Fibroblast of skin of right quadriceps (primary cell): Measurements from ENCODE around the gene SRCIN1.
A peak's percentile ranks its signal among the peaks of the same experiment; 100 is the strongest.

Experiments
- DNase-seq: peaks from one replicate; pipeline ENCODE4 v3.0.0-alpha.2; 2013

SRCIN1 gene

DNA sequence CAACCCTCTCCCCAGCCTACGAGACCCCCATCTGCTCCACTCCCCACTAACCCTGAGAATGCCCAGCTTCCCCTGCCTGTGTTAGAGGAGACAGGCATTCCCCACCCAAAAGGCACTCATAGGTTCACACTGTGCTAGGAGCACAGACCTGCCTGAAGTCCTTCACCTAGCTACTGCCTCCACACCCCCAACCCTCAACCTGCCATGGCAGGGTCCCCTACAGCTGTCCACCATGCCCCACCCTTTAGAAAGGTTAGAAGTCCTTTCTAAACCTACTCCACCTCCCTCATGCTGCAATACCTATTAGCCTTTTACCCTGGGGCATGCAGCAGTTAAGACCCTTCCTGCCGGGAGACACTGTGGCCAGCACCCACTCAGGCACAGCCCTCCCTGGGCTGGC lies 9.1 kb downstream of the SRCIN1 start:
- no peak for DNase-seq

DNA sequence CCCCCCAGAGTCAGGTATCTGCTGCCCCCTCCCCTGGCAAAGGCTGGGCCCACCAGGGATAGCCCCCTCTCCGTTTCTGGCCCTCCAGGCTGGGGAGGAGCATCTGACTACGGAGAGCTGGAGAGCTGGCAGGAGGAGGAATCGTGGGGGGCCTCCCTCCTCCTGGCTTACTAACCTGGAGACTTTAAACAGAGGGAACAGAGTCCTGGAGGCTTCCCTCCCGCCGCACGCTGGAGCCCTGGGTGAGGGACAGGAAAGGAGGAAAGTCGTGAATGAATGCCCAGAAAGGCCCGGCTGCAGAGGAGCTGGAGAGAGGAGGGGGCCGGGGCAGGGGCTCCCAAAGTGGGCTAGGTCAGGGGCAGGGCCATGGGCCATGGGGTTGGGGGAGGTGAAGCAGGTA lies 9.9 kb downstream of the SRCIN1 start:
- DNase-seq, result no peak

DNA sequence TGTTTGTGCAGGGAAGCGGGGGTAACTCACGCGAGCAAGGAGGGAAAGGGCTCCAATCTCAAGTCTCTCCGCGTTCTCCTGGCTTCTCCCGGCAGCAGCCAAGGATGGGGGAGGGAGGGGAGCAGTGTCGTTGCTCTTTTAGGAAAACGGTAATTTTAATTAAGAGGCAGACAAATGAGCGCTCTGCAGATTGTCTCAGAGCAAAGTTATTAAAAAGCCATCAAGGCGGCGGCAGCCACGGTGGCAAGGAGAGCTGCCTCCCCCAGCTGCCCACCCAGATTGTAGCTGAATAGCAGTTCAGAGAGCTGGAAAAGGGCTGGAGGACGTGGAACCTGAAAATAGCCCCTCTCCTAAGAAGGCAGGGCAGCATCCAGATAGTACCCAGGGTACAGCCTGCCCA lies 11.6 kb downstream of the SRCIN1 start:
- DNase-seq, result no peak

DNA sequence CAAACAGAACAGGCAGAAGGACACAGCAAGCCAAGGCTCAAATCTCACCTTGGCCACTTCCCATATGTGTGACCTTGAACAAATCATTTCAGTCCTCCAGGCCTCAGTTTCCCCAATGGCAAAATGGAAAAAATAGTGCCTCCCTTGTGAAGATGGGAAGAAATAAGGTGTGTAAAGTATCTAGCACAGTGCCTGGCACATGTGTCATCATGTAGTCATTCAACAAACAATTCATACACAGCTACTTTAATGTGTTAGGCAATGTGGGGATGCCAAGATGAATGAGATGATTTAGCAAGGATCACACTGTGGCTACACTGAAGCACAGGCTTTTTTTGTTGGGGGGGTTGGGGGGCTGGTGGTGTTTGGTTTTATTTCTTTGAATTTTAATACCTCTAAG lies 13.3 kb downstream of the SRCIN1 start:
- DNase-seq, result no peak

DNA sequence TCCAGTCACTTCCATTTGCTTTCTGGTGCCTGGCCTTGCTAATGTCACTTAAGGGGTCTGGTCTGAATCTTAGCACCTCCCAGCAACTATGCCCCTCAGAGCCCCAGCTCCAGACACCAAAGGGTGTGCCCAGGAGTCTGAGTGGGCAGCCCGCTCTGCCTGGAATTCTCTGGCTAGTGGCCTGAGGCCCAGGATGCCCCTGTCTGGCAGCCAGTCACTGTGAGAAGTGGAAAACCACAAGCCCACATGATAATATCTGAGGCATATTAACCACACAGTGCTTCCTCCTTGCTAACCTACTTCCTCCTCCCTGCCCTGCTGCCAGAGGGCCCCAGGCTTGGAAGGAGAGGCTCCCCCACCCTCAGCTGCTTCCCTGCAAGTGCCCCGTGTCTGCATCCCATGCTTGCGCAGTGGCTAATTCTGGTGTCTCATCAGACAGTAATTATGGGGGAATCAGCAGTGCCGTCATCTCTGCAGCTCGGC lies 14.0 kb downstream of the SRCIN1 start:
- DNase-seq, result no peak

DNA sequence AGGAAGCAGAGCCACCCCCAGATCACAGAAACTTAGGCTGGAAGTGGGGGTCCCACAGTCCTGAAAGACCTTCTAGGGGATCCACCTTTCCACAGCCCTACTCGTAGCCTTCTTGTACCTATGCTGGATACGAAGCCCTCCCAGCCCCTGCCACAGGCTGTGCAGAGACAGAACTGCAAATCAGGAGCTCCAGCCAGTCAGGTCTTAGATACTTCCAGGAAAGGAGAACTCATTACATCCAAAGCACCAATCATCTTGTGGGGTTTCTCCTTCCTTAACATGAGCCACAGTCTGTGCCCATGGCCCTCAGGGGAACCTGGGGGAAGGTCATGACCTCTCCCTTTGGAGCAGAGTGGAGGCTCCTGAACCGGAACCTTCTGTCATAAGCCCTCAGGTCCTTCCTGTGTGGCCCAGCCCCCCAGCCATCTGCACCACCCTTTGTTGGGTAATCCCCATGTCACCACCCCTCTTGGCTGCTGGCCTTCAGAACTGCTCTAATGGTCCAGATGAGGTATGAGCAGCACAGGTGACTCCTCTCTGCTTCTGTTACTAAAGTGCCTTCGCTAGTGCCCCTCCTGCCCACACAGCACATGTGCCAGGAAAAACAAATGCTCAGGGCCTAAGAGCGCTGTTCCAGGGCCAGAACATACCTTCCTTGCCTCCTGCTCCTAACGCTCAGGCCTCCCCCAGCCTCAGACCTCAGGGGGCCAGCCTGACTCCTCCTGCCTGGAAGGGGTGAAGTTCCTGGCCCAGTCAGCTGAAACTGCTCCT lies 14.6 kb downstream of the SRCIN1 start:
- no peak for DNase-seq

DNA sequence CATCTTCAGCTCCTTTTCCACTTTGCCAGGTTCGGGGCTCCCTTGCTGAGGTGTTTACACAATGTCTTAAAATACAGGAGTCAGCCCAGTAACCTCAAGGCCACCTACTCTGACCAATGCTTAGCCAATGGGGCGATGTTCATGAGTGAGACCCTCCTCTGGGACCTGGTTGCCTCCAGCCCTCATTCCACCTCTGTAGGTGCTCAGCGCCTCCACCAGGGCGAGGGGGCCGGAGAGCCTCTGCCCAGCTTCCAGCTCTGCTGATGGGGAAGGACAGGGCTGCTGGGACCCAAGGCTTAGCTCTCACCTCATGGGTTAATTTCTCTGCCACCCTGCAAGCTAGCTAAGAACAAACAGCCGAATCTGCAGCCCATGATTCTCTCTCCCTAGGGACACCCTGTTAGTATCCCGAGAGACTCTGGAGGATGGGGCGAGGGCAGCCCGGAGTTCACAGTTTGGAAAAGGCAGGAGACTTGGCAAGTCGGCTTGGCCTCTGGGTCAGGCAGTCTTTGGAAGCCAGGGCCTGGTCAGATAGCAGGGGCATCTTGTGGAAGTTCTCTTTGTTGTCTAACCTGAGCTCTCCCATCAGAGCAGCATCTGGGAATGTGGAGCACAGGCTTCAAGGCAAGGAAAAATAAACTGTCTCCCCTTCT lies 16.2 kb downstream of the SRCIN1 start:
- DNase-seq, result no peak

DNA sequence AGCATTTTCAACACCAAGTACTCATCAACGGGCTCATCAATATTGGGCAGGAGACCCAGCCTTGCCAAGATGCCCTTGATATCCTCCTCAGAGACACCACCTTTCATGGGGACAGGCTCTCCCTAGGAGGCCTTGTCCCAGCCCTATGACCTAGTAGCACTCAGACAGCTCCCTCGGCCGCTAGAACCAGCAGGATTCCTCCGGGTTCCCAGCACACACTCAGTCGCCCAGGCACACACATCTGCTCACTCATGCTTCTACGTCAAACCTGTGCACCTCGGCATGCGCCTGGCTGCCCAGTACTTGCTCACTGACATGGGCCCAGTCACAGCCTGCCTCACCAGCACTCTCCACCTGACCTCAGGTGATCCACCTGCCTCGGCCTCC lies 17.0 kb downstream of the SRCIN1 start:
- DNase-seq, result no peak

DNA sequence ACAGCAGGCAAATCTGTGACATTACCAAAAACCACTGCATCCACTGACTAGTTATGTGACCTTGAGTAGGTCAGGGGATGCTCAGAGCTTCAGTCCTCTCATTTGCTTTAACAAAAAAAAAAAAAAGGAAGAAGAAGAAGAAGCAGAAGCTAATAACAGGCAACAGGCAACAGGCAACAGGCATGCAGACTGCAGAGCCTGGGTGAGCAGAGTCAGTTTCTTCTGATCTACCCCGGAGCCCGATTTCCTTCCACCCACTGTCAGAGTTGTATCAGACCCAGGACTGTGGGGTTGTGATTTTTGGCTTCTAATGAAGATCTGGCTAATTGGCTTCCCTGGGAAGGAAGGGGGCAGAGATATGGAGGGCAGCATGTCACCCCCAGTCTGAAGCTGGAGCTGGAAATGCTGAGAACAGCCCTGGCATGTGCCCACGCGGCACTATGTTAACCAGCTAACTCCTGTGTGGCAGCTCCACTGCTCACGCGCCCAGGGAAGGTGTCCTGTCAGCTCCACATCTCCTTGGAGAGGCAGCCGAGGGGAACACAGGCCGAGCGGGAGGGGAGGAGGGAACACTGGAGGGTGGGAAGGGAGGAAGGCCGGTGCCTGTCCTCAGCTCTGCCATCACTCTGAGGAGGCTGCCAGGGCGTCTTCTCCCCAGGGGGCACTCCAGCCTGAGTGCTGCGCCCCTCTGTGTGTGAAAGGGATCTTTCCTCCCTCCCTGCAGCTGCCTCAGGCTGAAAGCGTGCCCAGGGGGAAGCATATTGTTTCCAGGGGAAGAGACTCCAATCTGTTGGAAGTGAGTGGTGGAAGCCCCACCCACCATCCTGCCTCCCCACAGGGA lies 17.6 kb downstream of the SRCIN1 start:
- no peak for DNase-seq

DNA sequence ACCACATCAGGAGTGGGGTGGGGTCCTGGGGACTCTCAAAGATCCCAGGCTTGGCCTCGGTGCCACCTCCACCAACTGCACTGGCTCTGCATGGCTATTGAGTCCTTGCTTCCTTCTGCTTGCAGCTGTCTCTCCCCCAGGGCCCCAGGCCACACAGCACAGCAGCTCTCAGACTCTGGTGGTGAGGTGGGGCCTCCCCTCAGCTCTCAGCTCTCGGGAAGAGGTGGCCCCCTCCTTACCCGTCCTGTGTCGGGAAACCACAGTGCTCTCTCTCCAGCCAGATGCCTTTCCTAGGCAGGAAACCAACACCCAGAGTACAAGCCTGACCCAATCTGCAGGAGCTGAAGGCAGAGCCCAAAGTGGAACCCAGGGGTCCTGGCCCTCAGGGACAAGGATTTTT lies 18.5 kb downstream of the SRCIN1 start:
- DNase-seq, result no peak

DNA sequence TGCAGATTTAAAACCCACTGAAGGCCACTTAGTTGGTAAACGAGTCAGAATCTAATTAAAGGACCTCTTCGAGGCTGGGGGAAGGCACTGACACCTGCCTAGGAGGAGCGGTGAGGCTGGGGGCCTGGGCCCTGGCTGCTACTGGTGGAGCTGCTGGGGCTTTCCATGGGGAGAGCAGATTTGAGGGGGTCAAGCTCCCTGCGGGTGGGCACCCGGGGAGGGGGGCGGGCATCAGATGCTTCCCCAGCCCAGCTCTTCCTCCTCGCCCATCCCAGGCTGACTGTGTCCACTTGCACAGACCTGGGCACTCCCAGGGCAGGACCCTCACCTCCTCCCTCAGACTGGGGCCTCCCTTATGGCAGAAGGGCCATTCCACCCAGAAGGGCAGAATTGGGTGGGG lies 19.0 kb downstream of the SRCIN1 start:
- DNase-seq, result no peak

DNA sequence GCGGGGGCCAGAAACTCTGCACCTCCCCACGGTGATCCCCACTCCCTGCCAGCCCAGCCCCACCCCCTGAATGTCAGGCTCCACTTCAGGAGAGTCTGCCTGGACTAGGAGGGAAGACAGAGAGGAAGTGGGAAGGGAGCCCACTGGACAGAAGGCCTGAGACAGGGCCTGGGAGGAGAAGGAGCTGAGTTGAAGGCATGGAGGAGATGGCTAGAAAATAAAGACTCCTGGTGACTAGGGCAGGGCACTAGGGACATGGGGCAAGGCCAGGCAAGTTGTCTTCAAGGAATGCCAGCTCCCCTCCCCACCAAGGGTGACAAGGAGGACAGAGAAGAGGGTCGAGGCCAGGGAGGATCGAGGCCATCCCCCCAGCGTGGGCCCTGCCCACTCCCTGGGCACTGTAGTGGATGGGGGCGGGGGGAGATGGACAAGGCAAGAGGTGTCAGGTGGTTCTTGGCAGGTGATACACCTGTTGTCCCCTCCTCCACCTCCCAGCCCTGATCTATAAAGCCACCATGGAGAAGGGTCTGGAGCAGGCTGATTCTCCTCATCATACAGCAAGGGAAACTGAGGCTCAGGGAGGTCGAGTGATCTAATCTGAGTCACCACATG lies 19.7 kb downstream of the SRCIN1 start:
- DNase-seq, result no peak

DNA sequence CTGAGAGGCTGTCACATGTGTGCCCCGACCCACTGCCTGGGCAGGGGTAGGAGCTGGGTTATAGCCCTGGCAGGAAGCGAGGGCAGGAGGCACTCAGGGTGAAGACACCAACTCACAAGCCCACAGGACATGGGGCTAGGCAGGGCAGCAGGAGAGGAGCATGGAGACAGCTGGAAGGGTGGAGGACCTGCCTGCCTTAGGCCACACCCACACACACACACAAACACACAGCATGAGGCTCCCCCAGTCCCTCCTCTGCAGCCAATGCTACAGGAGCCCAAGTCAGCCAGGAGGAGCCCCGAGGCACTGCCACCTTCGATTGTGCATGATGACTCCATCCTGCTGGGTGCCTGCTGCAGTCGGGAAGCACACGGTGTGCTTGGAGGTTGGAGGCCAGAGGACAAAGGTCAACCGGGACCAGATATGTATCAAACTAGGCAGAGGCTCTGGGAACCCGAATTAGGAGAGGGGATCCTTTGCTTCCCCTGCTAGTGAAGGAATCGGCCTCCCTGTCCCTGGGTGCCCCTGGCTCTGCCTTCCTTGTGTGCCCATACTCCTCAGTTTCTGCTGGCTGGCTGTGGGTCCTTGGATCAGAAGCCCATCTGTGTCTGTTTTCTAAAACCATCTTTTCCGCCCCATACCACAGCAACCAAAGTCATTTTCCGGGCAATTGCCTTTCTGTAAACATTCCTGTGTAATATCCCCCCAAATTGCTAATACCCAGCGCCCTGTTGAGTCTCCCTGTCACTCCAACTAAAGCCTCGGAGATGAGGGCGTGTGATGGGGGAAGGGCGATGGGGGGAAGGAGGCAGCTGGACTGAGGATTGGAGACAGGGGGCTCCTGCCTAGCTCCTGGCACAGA lies 20.5 kb downstream of the SRCIN1 start:
- DNase-seq, result no peak

DNA sequence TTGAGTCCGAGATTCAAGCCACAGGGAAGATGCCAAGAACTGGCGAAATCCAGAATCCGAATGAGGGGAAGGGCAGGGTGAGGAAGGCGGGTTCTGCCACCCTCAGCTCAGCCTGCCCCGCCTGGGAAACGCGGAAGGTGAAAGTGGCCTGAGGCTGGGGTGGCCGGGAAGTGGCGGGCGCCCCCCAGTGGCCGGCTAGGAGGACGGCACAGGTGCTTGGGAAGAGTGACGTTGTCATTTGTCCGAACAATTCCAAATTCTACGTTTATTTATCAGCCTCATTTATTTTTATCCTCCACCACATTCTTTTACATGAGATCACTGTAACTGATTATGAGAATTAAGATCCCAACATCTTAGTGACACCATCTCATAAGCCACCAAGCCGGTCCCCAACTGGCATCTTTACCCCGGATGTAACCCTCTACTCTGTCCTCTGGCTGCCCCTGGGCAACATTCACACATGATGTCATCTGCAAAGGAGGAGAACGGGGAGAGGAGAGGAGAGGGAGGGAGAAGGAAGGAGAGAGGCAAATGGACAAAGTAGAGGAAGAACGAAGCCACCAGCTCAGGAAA lies 21.3 kb downstream of the SRCIN1 start:
- DNase-seq, result peak; percentile 26

DNA sequence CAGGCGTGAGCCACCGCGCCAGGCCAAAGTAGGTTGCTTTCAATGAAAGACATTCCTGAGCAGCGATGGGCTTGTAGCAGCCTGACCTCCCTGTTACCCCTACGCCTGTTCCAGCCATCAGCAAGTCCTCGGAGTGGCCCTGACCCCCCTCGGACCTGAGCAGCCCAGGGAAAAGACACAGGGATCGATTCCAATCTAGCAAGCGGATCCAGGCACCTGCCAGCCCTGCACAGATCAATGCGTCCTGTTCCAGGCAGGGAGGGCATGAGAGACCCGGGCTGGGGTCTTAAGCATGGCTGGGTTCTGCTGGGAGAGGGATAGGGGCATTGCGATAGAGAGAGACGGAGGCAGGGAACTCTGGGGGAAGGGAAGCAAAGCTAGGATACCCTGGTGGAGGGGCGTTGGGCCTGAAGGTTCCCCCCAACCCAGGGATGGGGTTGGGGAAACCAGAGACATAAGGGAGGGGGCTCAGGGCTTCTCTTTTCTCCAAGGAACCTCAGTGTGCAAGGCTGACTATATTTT lies 21.9 kb downstream of the SRCIN1 start:
- DNase-seq, result no peak

DNA sequence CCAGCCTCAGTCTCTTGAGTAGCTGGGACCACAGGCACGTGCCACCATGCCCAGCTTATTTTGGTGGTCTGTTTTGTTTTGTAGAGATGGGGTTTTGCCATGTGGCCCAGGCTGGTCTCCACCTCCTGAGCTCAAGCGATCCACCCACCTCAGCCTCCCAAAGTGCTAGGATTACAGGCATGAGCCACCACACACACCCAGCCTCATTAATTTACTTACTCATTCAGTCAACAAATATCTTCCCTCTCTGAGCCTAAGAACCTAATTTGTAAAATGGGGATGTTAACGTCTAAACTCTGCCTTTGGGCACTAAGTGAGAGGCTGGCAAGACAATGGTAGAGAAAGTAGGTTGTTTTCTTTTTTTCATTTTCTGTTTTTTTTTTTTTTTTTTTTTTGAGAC lies 22.6 kb downstream of the SRCIN1 start:
- no peak for DNase-seq

DNA sequence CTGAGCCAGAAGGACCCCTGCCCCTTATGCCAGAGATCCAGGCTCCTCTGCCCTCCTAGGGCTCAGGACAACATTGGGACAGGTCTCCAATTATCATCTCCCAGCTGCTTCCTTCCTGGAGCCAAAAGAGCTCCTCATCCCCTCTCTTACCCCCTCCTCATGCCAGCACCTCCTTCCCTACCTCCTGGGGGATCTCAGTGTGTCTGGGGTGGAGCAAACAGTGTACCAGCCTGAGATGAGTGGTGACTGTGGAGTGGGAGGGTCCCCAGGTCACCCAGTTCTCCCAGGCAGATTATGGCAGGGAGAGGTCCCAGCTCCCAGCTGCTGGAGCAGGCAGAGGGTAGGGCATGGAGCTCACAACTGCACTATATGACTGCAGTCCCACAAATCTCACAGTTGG lies 23.7 kb downstream of the SRCIN1 start:
- no peak for DNase-seq

DNA sequence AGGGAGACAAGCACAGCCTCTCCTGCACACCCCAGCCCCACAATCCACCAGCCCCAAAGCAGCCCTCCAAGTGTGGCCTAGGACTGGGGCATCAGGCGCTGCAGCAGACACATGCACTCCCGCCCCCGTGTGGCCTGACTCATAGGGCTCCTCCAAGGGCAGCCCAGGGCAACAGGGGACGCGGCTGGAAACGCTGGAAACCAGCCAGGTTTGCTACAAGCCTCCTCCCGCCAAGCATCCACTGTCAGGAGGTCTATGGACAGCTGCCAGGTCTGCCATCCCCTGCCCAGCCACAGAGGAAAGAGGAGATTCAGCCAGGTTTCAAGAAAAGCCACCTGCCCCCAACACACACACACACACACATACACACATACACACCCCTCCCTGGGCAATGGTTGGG lies 25.8 kb downstream of the SRCIN1 start:
- DNase-seq, result peak; percentile 20

DNA sequence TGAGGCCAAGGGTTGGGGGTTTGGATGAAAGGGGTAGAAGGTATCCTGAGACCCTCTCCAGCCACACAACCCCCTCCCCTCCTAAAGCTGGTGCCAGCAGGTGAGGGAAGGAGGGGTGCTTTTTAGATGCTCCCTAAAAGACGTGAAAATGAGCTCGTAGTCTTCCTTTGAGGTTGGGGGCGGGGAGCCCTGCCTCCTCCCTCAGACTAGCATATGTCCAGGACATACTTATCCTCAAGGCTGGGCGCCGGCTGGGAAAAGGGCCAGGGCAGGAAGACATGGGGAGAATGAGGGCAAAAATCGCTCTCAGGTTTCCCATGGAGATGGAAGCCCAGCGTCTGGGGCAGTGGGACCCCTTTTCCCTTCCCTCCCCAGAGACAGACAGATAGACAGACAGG lies 26.7 kb downstream of the SRCIN1 start:
- no peak for DNase-seq

DNA sequence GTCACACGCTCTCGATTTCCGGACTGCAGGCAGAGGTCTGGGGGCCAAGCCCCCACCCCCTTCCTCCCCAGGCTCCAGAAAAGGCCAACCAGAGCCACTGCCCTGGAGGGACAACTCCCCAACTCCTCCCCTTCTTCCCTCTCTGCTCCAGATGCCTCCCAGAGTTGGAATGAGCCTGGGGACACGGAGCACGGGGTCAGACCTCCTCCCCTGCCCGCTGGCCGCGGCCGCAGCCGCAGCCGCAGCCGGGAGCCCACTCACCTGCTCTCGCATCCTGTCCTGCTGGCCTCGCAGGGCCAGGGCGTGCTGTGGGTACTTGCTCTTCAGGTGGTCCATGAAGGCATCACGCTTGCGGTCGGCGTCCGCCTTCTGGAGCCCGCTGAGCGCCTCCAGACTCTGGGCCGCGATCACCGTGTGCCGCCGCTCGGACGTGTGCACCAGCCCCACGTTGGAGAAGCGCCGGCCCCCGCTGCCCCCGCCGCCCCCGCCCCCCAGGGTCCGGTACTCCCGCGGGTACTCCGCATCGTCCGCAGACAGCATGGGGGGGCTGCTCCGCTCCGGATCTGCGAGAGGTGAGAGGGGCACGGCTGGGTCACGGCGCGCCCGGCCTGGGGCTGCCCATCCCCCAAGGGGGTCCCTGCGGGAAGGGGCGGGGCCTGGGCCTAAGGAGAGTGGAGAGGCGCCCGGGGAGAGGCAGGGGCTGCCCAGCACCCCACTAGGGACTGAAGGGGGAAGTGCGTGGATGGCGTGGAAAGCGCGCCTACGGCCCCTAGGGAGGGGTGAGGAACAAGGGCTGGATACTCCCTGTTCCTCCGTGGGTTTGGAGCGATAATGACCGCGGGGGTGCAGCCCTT lies 27.3 kb downstream of the SRCIN1 start:
- no peak for DNase-seq
